Stimulated activated CD4-positive, alpha-beta T cell treated with anti-CD3 and anti-CD28 coated beads, Interleukin-2, amount 100 ng/mL, for 4 hours (primary cell): ENCODE data around the gene PTPN4.
"Not testable (repeated sequence)": the region's sequence is repeated elsewhere in the genome, so short reads cannot be mapped to it uniquely, and the experiment has no call there.

Experiments
- DNase-seq: peaks from one replicate; pipeline ENCODE4 v3.0.0-alpha.2; 2020; ENCODE audit warnings: low read depth

The PTPN4 gene

GRCh38 chr2:119941981-119942513 is 182.3 kb downstream of the PTPN4 start:
- no peak for DNase-seq

GRCh38 chr2:119943058-119943457 is 183.3 kb downstream of the PTPN4 start:
- no peak for DNase-seq

GRCh38 chr2:119947535-119947934 is 187.8 kb downstream of the PTPN4 start:
- no peak for DNase-seq

GRCh38 chr2:119950966-119951365 is 191.2 kb downstream of the PTPN4 start:
- no peak for DNase-seq

GRCh38 chr2:119958670-119959268 is 199.0 kb downstream of the PTPN4 start:
- DNase-seq, result no peak

- no peak for DNase-seq
Measured at GRCh38 chr2:119960821-119961220, 201.1 kb downstream of the PTPN4 start.

GRCh38 chr2:119981896-119982295 is 222.2 kb downstream of the PTPN4 start:
- DNase-seq, result no peak

- DNase-seq, result no peak
Measured at GRCh38 chr2:119982506-119982905, 222.8 kb downstream of the PTPN4 start.

- no peak for DNase-seq
Measured at GRCh38 chr2:119983108-119983507, 223.4 kb downstream of the PTPN4 start.

- DNase-seq, result no peak
Measured at GRCh38 chr2:119996148-119996547, 236.4 kb downstream of the PTPN4 start.

- not testable (repeated sequence) for DNase-seq
Measured at GRCh38 chr2:119996896-119997891, 237.5 kb downstream of the PTPN4 start.

- DNase-seq, result no peak
Measured at GRCh38 chr2:120001471-120001870, 241.7 kb downstream of the PTPN4 start.

GRCh38 chr2:120004254-120004653 is 244.5 kb downstream of the PTPN4 start:
- DNase-seq, result no peak

GRCh38 chr2:120005834-120006521 is 246.3 kb downstream of the PTPN4 start:
- no peak for DNase-seq

GRCh38 chr2:120007851-120008250 is 248.1 kb downstream of the PTPN4 start:
- no peak for DNase-seq

- no peak for DNase-seq
Measured at GRCh38 chr2:120012363-120012762, 252.6 kb downstream of the PTPN4 start.

- peak; percentile 64 for DNase-seq
Measured at GRCh38 chr2:120012771-120013596, 253.3 kb downstream of the PTPN4 start, which contains the start of gene EPB41L5. Gene EPB41L5, plus strand, starts transcription at chr2:120013077. Its CDS starts 6,008 bp downstream, at chr2:120019085.

GRCh38 chr2:120013597-120014223 is 254.0 kb downstream of the PTPN4 start:
- no peak for DNase-seq

- no peak for DNase-seq
Measured at GRCh38 chr2:120014226-120014980, 254.7 kb downstream of the PTPN4 start.

- DNase-seq, result no peak
Measured at GRCh38 chr2:120016800-120017199, 257.1 kb downstream of the PTPN4 start.
